ENCODE measurements around the gene DEF6.
"Not testable (repeated sequence)": the region's sequence is repeated elsewhere in the genome, so short reads cannot be mapped to it uniquely, and the experiment has no call there.

DEF6 gene

DNA sequence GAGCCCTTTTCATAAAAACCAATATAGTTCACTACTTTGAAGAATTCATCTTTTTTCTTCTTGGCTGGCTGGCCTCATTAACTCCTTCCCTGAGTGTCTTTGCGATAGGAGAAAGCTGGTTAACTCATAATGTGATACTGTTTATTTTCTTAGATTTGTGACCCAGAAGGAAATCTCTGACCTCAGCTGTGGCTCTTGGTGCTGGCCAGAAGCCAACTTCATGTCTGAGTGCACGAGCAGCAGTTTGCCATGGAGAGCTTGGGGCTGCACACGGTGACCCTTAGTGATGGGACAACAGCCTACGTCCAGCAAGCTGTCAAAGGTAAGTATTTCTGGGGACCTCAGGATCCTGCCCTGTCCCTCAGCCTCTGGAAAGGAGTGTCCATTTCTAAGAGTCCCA lies 16.7 kb upstream of the DEF6 start:
- DNase-seq (ENCODE audit: low read depth, low spot score): peak; percentile 39

DNA sequence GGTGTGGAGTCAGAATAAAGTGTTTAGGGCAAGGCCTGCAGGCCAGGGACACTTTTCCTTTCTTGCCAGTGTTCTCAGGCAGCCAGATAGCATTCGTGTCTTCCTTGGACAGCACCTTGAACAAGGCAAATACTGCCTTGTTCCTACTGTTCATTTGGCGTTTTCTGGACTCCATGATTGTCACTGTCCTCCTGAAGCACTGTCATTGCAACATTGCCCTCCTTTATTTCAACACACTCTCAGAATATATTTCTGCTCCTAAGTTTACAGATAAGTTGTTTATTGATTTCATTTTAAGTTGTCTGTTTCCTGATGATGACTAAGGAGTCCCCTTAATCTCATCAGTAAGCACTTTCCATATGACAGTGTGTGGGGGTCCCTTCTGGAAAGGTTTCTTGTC lies 15.1 kb upstream of the DEF6 start:
- DNase-seq (ENCODE audit: low read depth, low spot score): no peak

DNA sequence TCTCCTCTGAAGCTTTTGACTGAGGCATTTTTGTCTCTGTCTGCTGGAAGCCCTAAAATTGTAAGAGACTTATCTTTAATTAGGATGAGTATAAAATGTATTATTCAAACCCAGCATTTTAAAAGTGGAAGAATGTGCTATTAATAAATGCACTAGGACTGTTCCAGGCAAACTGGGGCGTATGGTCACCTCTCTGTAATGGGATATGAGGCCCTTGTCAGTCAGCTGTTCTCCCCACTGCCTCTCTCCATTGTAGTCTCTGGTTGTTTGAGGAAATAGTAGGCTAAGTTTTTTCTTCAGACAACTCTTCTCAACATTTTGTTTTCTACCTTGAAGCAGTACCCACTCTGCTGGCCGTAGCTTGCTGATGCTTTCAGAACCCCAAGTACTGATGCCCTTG lies 14.3 kb upstream of the DEF6 start:
- no peak for DNase-seq (ENCODE audit: low read depth, low spot score)

DNA sequence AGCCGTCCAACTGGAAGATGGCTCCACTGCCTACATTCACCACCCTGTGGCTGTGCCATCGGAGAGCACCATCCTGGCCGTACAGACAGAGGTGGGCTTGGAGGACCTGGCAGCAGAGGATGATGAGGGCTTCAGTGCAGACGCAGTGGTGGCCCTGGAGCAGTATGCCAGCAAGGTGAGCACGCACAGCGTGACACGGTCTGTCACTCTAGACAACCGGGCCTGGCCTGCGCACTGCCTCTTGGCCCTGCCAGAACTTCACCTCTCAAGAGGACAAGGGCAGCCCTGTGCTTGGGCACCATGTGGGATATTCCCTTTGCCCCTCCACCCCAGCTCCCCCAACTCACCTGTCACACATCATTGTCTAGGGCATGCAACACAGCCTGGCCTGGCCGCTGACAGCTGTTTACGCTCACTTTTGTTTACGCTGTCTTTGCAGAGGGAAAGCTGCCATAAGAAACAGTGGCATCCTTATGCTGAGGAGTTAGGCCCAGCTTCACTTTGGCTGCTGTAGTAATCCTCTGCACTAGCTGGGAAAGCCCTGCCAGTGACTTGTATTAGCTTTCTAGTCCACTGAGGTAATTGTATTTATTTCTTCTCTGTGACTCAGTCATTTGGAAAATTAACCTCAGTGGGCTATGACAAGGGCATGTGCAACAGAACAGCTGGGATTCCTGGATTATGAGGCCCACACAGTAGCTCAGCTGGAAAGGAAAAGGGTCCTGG lies 9.8 kb upstream of the DEF6 start:
- DNase-seq (ENCODE audit: low read depth, low spot score): peak; percentile 20

DNA sequence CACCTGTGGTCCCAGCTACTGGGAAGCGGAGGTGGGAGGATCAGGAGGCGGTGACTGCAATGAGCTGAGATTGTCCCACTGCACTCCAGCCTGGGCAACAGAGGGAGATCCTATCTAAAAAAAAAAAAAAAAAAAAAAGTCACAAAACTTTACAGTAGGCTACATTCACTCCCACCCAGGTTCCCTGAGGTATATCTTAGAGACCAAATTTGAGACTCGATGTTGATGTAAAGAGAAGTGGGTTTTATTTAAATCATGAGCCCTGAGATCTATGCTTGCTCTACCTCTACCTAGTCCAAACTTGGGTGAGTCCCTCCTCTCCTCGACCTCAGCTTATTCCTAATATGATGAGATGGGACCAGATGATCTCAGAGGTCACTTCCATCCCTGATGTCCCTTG lies 8.8 kb upstream of the DEF6 start:
- DNase-seq (ENCODE audit: low read depth, low spot score): no peak

GRCh38 chr6:35291491-35291890 lies 6.1 kb upstream of the DEF6 start:
- DNase-seq (ENCODE audit: low read depth, low spot score): no peak

- no peak for DNase-seq (ENCODE audit: low read depth, low spot score)
Measured at GRCh38 chr6:35292494-35292893, 5.1 kb upstream of the DEF6 start.

- DNase-seq (ENCODE audit: low read depth, low spot score): no peak
Measured at GRCh38 chr6:35293681-35294080, 3.9 kb upstream of the DEF6 start.

DNA sequence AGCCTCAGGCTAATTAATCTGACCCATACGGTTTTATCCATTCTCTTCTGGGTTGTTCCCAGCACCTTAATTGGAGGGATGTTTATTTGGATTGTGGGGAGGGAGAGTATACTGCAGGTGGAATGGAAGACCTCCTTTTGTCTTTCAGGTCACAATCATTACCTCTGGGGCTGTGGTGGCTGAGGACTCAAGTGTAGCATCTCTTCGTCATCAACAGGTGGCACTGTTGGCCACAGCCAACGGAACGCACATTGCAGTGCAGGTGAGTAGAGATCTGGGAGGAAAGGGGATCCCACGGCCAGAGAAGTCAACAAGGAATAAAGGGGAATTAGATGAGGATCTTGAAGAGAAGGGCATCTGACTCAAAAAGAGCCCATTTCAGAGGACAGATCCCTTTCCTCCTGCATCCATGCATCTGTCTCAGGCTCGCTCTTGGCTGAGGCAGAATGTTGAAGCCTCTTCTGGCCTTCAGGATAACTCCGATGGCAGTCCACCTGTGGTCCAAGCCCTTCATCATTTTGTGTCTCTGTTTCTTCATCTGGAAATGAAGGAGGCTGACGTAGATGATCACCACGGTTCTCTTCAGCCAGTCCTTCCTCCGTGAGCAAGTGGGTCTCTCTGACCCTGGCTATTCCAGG lies 3.2 kb upstream of the DEF6 start:
- DNase-seq (ENCODE audit: low read depth, low spot score): peak; percentile 73

GRCh38 chr6:35295036-35295435 lies 2.6 kb upstream of the DEF6 start:
- DNase-seq (ENCODE audit: low read depth, low spot score): no peak

GRCh38 chr6:35295521-35296315 lies 1.9 kb upstream of the DEF6 start:
- no peak for DNase-seq (ENCODE audit: low read depth, low spot score)

- no peak for DNase-seq (ENCODE audit: low read depth, low spot score)
Measured at GRCh38 chr6:35296931-35297600, 552 bp upstream of the DEF6 start.

- DNase-seq (ENCODE audit: low read depth, low spot score): no peak
Measured at GRCh38 chr6:35298625-35299140, 1.1 kb downstream of the DEF6 start.

- no peak for DNase-seq (ENCODE audit: low read depth, low spot score)
Measured at GRCh38 chr6:35299674-35300073, 2.1 kb downstream of the DEF6 start.

DNA sequence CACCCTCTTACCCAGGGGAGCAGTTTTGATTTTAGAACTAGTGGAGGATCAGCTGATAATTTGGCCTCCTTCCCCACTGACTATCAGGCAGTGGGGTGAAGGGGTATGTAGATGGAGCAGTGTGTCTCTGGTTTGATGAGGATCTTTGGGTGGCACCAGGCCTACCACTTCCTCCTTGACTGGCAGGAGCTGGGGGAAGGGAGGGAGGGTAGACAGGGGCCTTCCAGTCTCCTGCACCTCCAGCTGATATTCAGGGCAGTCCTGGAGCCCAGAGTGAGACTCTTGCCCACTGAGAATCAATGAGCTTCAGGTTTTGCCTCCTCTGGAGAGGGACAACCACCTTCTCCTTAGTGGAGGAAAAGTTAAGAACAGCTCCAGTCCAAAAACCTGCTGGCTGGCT lies 3.2 kb downstream of the DEF6 start:
- no peak for DNase-seq (ENCODE audit: low read depth, low spot score)

DNA sequence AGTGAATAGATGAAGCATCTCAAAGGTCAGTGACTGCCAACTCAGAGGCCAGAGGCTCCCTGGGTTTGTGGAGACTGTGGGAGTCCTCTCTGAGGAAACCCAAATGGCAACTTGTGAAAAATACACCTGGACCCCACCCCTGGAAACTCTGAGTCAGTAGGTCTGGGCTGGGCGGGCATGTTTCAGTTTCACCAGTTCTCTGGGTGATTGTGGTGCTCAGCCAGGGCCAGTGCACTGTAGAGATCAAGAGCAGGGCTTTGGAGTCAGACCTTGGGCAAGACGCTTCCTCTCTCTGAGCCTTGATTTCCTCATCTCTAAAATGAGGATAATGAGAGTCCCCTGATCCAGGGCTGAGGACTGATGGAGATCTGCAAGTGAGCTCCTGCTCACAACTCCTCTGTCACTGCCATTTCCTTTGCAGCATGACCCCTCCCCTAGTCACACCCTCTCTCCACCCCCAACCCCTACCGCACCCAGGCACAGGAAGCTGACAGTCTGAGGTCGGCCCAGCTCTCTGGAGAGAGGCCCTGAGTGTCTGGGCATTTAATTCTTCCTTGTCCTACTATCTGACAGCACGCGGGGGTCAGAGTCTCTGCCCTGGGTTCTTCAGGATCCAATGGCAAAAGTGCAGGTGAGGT lies 5.1 kb downstream of the DEF6 start:
- DNase-seq (ENCODE audit: low read depth, low spot score): peak; percentile 12

GRCh38 chr6:35304299-35304698 lies 6.7 kb downstream of the DEF6 start:
- DNase-seq (ENCODE audit: low read depth, low spot score): no peak

DNA sequence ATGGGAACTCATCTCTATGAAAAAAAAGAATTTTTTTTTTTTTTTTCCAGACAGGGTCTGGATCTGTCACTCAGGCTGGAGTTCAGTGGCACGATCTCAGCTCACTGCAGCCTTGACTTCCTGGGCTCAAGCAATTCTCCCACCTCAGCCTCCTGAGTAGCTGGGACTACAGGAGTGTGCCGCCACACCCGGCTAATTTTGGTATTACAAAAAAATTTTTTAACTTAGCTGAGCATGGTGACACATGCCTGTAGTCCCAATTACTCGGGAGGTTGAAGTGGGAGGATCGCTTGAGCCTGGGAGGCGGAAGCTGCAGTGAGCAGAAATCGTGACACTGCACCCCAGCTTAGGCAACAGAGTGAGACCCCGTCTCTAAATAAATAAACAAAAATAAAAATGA lies 7.5 kb downstream of the DEF6 start:
- no peak for DNase-seq (ENCODE audit: low read depth, low spot score)

GRCh38 chr6:35307138-35307537 lies 9.5 kb downstream of the DEF6 start:
- not testable (repeated sequence) for DNase-seq (ENCODE audit: low read depth, low spot score)

GRCh38 chr6:35308543-35308942 lies 10.9 kb downstream of the DEF6 start:
- not testable (repeated sequence) for DNase-seq (ENCODE audit: low read depth, low spot score)

GRCh38 chr6:35309611-35310264 lies 12.1 kb downstream of the DEF6 start:
- no peak for DNase-seq (ENCODE audit: low read depth, low spot score)
